Gastrocnemius medialis (tissue), 4 donors: ENCODE results near the gene COX8C. TPM values are rescaled to one million over a fixed set of nuclear protein-coding genes. Genes with fewer than 3 reads are reported as not detected.

ENCODE experiments used
- ATAC-seq, 2 donors: fragments of 150-250 bp; one replicate each; pipeline ENCODE4 v1.9.1; 2016
- DNase-seq, 2 donors: peaks; one replicate each; pipeline ENCODE4 v3.0.0-alpha.2; 2019
- H3K27ac ChIP-seq, 4 donors: fragments of 200-600 bp; sonication (generic); 1 replicate in 1 of 4; 2 replicates in 3 of 4; pipeline ENCODE4 v1.5.1; 2016 to 2018; ENCODE audit warnings: mild to moderate bottlenecking in 2 of 4, moderate library complexity in 1 of 4
- H3K27me3 ChIP-seq, 3 donors: fragments of 200-600 bp; sonication (generic) in 2 of 3; 1 replicate in 1 of 3; 2 replicates in 2 of 3; pipeline versions ENCODE4 v1.5.1 to v1.6.0; 2016 to 2019; ENCODE audit warnings: mild to moderate bottlenecking in 1 of 3, moderate library complexity in 1 of 3
- H3K36me3 ChIP-seq, 2 donors: fragments of 200-600 bp; sonication (generic) in 1 of 2; one replicate each; pipeline ENCODE4 v1.5.1; 2017 to 2018
- H3K4me1 ChIP-seq, 2 donors: fragments of 200-600 bp; sonication (generic) in 1 of 2; one replicate each; pipeline ENCODE4 v1.5.1; 2016 to 2017; ENCODE audit warnings: mild to moderate bottlenecking in 2 of 2
- H3K4me3 ChIP-seq, 4 donors: fragments of 200-600 bp; sonication (generic) in 3 of 4; 1 replicate in 1 of 4; 2 replicates in 3 of 4; pipeline ENCODE4 v1.5.1; 2016 to 2019; ENCODE audit warnings: mild to moderate bottlenecking in 2 of 4
- H3K9me3 ChIP-seq, 3 donors: fragments of 200-600 bp; sonication (generic) in 2 of 3; 1 replicate in 1 of 3; 2 replicates in 2 of 3; pipeline ENCODE4 v1.5.1; 2016 to 2019
- POLR2A ChIP-seq, 2 donors: fragments of 450-650 bp; IDR thresholded peaks; one replicate each; pipeline ENCODE4 v1.6.1; 2017; ENCODE audit warnings: antibody characterized with exemption in 2 of 2, mild to moderate bottlenecking in 2 of 2, moderate library complexity in 2 of 2
- in situ Hi-C, 4 donors: fragments of 200-750 bp; cut with MboI; loops; one replicate each; pipeline versions ENCODE4 v1.15.0 to v1.8.0; 2017; ENCODE audit warnings: low sequenced_read_pairs in 4 of 4
- intact Hi-C: fragments of 100-400 bp; cut with DNase I; formaldehyde crosslinking; loops from one replicate; pipeline ENCODE4 v1.15.1; 2023; ENCODE audit warnings: low total_unique reads
- total RNA-seq, 4 donors: library from RNA; depleted of rRNA; stranded (reverse); fragments of >200 nt; gene quantifications; one replicate each; pipeline versions ENCODE4 v1.1.0 to v1.2.3, GENCODE V29; 2016
- TF ChIP-seq, protein P1 (sequence below), 5 experiments: fragments of 450-650 bp in 3 of 5; fragments of 200-600 bp in 2 of 5; sonication (generic) in 2 of 5; IDR thresholded peaks in 4 of 5; conservative IDR thresholded peaks in 1 of 5; 1 replicate in 4 of 5; 2 replicates in 1 of 5; pipeline ENCODE4 v1.5.1; 2016 to 2019; ENCODE audit warnings: antibody characterized with exemption in 5 of 5, mild to moderate bottlenecking in 3 of 5, moderate library complexity in 3 of 5

COX8C gene
- total RNA-seq, 4 donors from 2014 or later = not detected

DNA sequence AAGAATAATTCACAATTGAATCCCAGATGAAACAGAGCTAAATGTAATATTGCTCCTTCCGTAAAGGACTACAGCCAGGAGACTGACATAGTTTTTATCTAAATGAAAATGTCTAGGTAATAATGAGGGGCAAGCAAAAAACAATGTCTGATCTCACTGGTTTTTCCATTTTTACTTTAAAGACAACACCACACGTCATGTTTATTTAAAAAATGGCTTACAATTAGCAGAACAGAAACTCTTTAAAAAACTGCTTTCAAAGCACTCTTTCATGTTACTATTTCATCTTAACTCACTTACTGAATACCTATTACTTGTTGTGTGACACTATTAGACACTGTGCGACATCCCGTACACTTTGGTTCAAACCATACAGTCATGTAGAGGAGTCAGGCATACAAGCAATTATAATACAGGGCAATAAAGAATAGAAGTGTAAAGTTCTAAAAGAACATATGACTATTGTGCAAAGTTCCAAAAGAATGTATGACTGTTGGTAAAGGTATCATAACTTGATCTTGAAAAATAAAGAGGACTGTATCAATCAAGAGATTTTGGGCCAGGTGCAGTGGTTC is 23.3 kb upstream of the COX8C start:
- H3K36me3 ChIP-seq = no peaks in the 10 kb centered on the region
- ATAC-seq (no peak), DNase-seq (no peak)
- peaks cover 0 to 7% of the 10 kb centered on the region in 2 donors for H3K4me1 ChIP-seq
- no peaks in the 10 kb centered on the region for H3K9me3 ChIP-seq
- H3K4me3 ChIP-seq = no peak overlapping the region
- no peak overlapping the region for H3K27ac ChIP-seq
- TF ChIP-seq, protein P1, sequence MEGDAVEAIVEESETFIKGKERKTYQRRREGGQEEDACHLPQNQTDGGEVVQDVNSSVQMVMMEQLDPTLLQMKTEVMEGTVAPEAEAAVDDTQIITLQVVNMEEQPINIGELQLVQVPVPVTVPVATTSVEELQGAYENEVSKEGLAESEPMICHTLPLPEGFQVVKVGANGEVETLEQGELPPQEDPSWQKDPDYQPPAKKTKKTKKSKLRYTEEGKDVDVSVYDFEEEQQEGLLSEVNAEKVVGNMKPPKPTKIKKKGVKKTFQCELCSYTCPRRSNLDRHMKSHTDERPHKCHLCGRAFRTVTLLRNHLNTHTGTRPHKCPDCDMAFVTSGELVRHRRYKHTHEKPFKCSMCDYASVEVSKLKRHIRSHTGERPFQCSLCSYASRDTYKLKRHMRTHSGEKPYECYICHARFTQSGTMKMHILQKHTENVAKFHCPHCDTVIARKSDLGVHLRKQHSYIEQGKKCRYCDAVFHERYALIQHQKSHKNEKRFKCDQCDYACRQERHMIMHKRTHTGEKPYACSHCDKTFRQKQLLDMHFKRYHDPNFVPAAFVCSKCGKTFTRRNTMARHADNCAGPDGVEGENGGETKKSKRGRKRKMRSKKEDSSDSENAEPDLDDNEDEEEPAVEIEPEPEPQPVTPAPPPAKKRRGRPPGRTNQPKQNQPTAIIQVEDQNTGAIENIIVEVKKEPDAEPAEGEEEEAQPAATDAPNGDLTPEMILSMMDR (IDR thresholded peaks at IDR 0.05 in 4 of 5, conservative IDR thresholded peaks at IDR 0.05 in 1 of 5) = no peak
- TF ChIP-seq POLR2A (IDR thresholded peaks at IDR 0.05) = no peak
- intact Hi-C loops (no loop called here), in situ Hi-C loops (no loop called here)
- no peaks in the 10 kb centered on the region for H3K27me3 ChIP-seq

DNA sequence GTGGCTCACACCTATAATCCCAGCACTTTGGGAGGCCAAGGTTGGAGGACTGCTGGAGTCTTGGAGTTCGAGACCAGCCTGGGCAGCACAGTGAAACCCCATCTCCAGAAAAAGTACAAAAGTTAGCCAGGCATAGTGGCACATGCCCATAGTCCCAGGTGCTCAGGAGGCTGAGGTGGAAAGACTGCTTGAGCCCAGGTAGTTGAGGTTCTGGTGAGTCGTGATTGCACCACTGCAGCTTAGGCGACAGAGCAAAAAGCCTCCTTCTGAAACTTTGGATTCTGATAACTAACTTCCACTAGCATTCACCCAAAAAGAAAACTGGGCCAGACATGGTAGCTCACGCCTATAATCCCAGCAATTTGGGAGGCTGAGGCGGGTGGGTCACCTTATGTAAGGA is 20.8 kb upstream of the COX8C start:
- Histone ChIP-seq H3K27ac (no peak overlapping the region), H3K27me3 (no peaks in the 10 kb centered on the region), H3K4me1 (peaks cover 15 to 26% of the 10 kb centered on the region in 2 donors), H3K36me3 (no peaks in the 10 kb centered on the region), H3K4me3 (no peak overlapping the region), H3K9me3 (no peaks in the 10 kb centered on the region)
- ATAC-seq = no peak
- intact Hi-C loops (no loop called here), in situ Hi-C loops (no loop called here)
- no peak for DNase-seq
- TF ChIP-seq POLR2A (IDR thresholded peaks at IDR 0.05) = no peak
- TF ChIP-seq, protein P1 (IDR thresholded peaks at IDR 0.05 in 4 of 5, conservative IDR thresholded peaks at IDR 0.05 in 1 of 5) = no peak

DNA sequence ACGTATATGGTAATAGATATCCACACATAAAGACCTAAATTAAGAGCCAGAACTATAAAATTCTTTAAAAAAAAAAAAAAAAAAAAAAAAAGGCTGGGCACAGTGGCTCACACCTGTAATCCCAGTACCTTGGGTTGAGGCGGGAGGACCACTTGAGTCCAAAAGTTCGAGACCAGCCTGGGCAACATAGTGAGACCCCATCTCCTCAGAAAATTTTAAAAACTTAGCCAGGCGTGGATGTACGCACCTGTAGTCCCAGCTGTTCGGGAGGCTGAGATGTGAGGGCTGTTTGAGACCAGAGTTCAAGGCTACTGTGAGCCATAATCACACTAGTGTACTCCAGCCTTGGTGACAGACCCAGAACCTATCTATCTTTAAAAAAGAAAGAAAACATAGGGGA is 18.4 kb upstream of the COX8C start:
- DNase-seq = no peak
- Histone ChIP-seq H3K4me3 (no peak overlapping the region), H3K4me1 (peaks cover 26 to 32% of the 10 kb centered on the region in 2 donors), H3K27ac (no peak overlapping the region), H3K36me3 (no peaks in the 10 kb centered on the region), H3K27me3 (no peaks in the 10 kb centered on the region), H3K9me3 (no peaks in the 10 kb centered on the region)
- TF ChIP-seq, protein P1 (IDR thresholded peaks at IDR 0.05 in 4 of 5, conservative IDR thresholded peaks at IDR 0.05 in 1 of 5) = no peak
- no peak for TF ChIP-seq POLR2A (IDR thresholded peaks at IDR 0.05)
- in situ Hi-C loops = no loop called here
- intact Hi-C loops = no loop called here
- ATAC-seq = no peak

DNA sequence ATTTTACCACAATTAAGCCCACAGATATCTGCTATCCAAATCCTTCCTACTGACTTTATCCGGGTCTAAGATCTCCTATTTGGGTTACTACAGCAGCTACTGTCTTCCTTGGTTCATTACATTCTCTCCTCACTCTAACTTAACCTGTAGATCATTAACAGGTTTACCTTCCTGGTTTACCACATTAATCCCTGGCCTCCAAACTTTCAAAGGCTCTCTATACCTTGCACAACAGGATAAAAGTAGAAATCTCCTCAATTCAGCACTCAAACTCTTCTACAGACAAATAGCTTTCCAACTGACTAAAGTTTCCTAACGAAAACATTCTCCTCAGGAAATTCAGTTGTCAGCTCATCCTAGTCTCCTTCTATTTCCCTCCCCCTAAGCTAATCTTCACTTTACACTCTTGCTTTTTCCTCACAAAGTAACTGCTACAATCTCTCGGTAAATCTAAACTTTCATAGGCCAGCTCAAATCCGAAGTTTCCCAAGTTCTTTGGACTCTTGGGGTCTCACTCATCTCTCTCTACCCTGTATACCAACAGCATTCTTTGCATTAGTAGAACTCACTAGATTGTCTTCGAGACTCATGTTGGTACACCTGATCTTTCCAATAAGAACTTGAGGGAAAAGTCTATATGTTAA is 16.9 kb upstream of the COX8C start:
- DNase-seq (no peak), ATAC-seq (no peak)
- peak overlapping the region in 2 of 4 donors; percentile 5 to 97 for H3K27ac ChIP-seq
- intact Hi-C loops (loop anchor here (5.0 to 10.0 kb wide), 4 partner anchors 378 to 1835 kb away; partner anchors contain the start of genes GOLGA5 and PPP4R4), in situ Hi-C loops (no loop called here)
- no peaks in the 10 kb centered on the region for H3K27me3 ChIP-seq
- H3K4me1 ChIP-seq = peaks cover 36 to 38% of the 10 kb centered on the region in 2 donors
- H3K36me3 ChIP-seq = no peaks in the 10 kb centered on the region
- no peak overlapping the region for H3K4me3 ChIP-seq
- TF ChIP-seq POLR2A (IDR thresholded peaks at IDR 0.05) = no peak
- TF ChIP-seq, protein P1 (IDR thresholded peaks at IDR 0.05 in 4 of 5, conservative IDR thresholded peaks at IDR 0.05 in 1 of 5) = no peak
- H3K9me3 ChIP-seq = no peaks in the 10 kb centered on the region
